Stimulated activated CD4-positive, alpha-beta T cell treated with anti-CD3 and anti-CD28 coated beads, Interleukin-4, amount 100 ng/mL, for 1 hour (primary cell): ENCODE data around the gene MANF.

Source experiments
- DNase-seq: peaks from one replicate; pipeline ENCODE4 v3.0.0-alpha.2; 2020

The MANF gene

DNA sequence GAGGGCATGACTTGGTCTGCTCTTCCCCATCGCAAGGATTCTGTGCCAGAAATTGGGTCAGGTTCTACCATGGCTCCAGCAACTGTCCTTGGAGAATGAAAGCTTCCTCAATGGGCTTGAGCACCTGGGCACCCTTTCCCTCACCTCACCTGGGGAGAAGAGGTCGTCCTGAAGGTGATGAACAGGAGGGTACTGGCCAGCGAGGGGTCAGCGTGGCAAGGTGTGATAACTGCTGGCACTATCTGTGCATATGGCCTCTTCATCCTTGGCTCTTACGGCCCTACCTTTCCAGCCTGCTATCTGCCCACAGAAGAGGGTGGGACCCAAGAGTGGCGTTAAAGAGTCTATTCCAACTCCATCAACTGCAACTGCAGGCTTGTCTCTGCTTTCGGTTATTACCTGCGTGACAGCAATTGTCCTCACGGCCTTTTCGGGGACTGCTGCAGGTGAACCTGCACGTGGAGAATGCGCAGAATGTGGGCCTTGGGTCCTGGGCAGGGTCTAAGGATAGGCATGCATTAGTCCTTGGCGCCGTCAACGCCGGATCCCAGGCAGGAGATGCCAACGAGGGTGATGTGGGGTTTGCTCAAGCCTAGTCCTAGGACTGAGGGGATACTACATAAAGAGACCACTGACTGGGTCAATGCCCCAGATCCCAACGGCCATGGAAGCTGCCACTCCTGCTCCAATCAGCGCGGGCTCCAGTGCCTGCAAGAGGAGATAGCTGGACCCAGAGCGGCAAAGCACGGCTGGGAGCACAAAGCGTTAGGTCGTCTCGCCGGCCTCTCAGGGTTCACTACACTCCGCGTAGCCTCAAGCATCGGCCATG lies 5.4 kb downstream of the MANF start:
- peak; percentile 24 for DNase-seq

DNA sequence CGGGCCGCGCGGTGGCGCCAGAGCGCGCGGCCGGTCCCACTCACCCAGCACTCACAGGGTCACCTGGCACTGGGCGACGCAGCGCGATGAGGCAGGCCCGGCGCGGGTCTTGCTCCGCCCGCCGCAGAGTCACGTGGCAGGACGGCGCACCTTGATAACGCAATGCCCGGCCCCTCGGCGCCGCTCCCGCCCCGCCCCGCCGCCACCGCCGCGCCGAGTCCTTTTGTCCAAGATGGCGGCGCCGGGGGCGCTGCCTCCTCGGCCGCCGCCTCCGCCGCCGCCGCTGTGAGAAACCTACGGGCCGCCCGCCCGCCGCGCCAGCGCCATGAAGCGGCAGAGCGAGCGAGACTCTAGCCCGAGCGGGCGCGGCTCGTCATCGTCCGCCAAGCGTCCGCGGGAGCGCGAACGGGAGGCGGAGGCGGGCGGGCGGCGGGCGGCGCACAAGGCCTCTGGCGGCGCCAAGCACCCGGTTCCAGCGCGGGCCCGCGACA lies 6.0 kb downstream of the MANF start, which contains the start of gene RBM15B:
Gene RBM15B (plus strand): TSS at position 211 of the 491 bp plus-strand sequence. CDS start 115 bp downstream, at position 326.
- DNase-seq, result peak; percentile 97

- peak; percentile 52 for DNase-seq
These were observed 6.7 kb downstream of the MANF start for GRCh38 chr3:51391566-51392354.

DNA sequence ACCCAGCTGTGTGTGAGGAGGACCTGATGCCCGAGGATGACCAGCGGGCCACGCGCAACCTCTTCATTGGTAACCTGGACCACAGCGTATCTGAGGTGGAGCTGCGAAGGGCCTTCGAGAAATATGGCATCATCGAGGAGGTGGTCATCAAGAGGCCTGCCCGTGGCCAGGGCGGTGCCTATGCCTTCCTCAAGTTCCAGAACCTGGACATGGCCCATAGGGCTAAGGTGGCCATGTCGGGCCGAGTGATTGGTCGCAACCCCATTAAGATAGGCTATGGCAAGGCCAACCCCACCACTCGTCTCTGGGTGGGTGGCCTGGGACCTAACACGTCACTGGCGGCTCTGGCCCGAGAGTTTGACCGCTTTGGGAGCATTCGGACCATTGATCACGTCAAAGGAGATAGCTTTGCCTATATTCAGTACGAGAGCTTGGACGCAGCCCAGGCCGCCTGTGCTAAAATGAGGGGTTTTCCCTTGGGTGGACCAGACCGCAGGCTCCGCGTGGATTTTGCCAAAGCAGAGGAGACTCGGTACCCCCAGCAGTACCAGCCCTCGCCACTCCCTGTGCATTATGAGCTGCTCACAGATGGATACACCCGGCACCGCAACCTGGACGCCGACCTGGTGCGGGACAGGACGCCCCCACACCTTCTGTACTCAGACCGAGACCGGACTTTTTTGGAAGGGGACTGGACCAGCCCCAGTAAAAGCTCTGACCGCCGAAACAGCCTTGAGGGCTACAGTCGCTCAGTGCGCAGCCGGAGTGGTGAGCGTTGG lies 7.5 kb downstream of the MANF start:
- DNase-seq, result no peak

DNA sequence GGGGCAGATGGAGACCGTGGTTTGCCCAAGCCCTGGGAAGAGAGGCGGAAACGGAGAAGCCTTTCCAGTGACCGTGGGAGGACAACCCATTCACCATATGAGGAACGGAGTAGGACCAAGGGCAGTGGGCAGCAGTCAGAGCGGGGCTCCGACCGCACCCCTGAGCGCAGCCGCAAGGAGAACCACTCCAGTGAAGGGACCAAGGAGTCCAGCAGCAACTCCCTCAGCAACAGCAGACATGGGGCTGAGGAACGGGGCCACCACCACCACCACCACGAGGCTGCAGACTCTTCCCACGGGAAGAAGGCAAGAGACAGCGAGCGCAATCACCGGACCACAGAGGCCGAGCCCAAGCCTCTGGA lies 8.0 kb downstream of the MANF start:
- DNase-seq, result no peak

DNA sequence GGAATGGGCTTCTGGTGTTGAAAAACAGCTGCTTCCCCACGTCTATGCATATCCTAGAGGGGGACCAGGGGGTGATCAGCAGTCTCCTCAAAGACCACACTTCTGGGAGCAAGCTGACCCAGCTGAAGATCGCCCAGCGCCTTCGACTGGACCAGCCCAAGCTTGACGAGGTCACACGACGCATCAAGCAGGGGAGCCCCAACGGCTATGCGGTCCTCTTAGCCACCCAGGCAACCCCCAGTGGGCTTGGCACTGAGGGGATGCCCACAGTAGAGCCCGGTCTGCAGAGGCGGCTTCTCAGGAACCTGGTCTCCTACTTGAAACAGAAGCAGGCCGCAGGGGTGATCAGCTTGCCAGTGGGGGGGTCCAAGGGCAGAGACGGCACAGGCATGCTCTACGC lies 8.5 kb downstream of the MANF start:
- no peak for DNase-seq

DNA sequence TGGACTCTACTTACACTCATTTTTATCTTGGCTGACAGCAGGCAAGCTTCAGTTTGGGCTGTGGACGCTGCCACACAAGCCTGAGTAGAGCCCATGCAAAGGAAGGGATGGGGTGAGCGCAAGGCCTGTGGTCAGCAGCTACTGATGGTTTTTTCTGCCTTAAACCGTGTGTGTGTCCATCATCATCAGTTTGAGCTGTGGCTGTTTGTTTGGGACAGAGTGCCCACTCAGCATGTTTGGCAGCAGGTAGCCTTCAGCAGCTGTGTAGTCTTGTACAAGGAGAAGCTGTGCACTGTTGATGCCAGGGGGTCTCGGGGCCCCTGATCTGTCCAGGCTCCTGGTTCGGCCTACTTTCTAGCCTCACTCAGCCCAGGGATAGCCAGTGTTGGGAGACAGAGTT lies 9.4 kb downstream of the MANF start:
- no peak for DNase-seq

GRCh38 chr3:51395493-51396213 lies 10.6 kb downstream of the MANF start:
- DNase-seq, result no peak

GRCh38 chr3:51396401-51396800 lies 11.3 kb downstream of the MANF start:
- no peak for DNase-seq

- DNase-seq, result no peak
These were observed 12.3 kb downstream of the MANF start for GRCh38 chr3:51397392-51397791.

DNA sequence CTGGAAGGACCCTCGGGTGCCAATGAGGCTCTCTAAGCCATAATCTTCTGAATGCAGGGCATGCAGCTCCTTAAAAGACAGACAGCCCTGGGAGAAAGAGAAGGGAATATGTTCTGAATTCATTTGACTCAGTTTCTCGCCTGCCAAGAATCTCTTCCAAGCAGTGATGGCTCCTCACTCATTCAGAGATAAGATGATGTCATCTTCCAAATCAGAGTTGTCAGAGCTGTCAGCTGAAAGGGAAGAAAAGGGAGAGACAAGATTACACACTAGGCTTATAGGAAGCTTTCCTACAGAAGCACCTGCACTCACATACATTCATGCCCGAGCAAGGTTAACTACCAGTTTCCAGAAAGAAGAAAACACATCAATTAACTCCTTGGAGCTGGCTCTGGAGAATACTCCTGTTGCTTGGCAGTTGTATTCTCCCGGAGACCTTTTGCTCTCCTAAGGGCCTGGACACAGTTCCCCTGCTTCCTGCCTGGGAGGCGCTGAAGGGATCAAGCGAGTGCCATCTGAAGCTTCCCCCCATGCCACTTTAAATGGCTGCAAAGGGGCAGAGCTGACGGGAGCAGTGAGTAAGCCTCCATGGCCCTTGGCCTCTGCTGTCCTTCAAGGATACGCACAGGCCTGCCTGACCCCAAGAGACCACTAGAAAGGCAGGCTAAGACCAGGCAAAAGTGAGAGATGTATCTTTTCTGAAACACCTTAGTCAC lies 13.7 kb downstream of the MANF start:
- no peak for DNase-seq

DNA sequence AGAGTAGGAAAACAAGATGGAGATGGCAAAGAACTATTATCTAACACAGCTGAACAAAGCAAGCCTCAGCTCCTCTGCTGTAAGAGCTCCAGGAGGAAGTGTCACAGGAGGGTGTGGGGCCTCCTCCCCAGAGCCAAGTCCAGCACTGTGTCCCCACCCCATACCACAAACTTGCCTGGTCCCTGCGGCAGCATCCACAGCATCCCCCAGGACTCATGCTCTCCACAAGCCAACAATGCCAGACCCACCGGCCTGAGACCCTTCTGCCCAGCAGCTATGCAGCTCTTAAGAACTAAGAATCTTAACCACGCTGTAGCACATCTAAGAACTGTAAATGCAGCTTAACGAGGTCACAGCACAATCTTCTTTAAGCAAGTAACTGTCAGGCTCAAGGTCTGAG lies 15.1 kb downstream of the MANF start:
- no peak for DNase-seq

- no peak for DNase-seq
These were observed 16.6 kb downstream of the MANF start for GRCh38 chr3:51401735-51402134.

- no peak for DNase-seq
These were observed 18.6 kb downstream of the MANF start for GRCh38 chr3:51403675-51404074.

GRCh38 chr3:51408021-51408420 lies 22.9 kb downstream of the MANF start:
- no peak for DNase-seq

GRCh38 chr3:51408813-51409212 lies 23.7 kb downstream of the MANF start:
- no peak for DNase-seq

- DNase-seq, result no peak
These were observed 37.1 kb downstream of the MANF start for GRCh38 chr3:51422211-51422610.

- no peak for DNase-seq
These were observed 41.8 kb downstream of the MANF start for GRCh38 chr3:51426921-51427320.

GRCh38 chr3:51429138-51429537 lies 44.0 kb downstream of the MANF start:
- no peak for DNase-seq

GRCh38 chr3:51434110-51434509 lies 49.0 kb downstream of the MANF start:
- DNase-seq, result no peak

DNA sequence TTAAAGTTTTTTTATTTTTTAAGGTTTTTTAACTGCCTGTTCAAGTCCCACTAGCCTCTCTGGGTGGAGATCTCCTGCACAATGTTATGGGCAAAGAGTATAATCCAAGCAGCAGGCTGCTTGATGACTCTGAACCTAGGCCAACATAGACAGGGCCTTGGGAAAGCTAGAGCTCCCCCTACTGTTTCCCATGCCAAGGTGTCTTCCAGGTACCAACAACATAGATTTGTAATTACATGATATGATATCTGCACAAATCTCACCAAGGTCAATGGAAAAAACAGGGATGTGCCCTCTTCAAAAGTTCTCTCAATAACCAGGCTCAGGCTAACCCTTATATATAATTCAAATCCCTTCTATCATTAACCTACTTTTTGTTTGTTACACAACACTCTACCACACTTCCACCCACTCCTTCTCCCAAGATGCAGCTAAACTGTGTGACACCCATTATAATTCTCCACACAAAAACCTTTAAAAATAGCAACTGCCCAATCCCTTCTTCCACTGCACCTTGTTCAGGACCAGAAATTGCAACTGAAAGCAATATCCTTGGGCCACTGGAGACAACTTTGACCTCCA lies 49.7 kb downstream of the MANF start:
- DNase-seq, result peak; percentile 17
